ENCODE measurements around the gene LY86.

The LY86 gene

DNA sequence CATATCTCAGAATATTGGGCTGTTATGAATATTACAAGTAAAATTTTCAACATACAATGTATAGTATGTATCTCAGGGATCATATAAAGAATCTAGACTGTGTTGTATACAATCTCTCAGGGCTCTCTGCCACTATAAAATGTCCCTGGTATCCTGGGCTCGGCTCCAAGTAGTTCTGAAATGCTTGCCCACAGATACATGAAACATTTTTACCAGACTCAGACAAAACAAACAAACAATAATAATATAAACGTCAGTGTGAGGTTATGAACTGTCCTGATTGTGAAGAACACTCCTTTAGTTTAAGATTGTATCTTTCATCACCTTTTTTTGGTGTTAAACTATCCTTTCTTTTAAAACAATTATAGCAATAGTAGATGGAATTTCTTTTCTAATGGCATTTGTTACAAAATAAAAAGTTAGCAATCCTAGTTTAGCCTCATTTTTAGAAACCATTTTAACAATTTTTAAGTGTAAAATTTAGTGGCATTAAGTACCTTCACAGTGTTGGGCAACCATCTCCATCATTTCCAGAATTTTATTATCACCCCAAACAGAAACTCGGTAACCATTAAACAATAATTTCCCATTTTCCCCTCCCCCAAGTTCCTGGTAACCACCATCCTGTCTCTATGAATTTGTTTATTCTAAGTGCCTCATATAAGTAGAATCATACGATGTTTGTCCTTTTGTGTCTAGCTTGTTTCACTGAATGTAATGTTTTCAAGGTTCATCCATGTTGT is 17.4 kb upstream of the LY86 start:
- no peak for DNase-seq

DNA sequence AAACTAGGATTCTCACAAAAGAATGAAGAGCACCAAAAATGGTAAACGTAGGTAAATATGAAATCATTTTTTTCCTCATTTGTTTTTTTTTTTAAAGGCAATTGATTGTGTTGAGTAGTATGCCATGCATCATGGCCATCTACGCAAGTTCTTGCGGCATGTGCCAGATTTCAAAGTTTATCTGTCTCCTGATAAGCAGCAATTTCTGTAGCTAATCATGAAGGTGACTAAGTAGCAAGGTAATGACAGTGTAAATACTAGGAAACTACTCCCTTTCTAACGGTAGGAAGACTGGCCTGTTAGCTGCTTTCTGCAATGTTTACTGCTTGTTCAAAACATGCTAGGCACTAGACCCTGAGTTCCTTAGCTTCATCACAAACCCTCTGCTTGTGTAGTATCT is 13.4 kb upstream of the LY86 start:
- DNase-seq = no peak

DNA sequence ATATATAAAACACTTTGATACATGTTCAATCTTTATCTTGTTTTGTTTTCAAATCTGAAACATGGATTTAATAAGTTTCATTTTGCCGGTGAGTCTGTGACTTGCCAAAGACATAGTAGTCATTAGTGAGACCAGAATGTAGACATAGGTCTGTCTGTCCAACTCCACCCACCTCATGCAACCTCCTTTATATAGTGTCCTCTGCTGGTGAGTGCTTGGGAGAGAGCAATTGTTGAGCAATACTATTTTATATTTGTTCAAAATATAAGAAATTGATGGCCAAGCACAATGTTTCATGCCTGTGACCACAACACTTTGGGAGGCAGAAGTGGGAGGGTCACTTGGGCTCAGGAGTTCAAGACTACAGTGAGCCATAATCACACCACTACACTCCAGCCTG is 10.8 kb upstream of the LY86 start:
- no peak for DNase-seq

DNA sequence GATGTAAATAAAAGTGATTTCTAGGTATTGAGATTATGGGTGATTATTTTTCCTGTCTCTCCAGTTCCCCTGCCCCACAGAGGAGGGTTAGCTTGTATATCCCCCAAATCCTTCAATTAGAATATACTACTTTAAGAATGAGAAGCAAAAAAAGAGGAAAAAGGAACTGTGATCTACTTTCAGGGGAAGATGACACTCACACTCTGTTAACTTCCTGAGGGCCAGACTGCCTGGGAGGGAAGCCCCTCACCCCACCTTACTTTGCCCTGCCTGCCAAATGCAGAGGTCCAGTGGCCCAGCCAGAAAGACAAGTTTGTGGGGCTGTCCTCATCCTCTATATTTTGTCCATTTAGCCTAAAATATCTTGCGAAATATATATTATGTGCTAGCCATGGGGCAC is 9.2 kb upstream of the LY86 start:
- no peak for DNase-seq

DNA sequence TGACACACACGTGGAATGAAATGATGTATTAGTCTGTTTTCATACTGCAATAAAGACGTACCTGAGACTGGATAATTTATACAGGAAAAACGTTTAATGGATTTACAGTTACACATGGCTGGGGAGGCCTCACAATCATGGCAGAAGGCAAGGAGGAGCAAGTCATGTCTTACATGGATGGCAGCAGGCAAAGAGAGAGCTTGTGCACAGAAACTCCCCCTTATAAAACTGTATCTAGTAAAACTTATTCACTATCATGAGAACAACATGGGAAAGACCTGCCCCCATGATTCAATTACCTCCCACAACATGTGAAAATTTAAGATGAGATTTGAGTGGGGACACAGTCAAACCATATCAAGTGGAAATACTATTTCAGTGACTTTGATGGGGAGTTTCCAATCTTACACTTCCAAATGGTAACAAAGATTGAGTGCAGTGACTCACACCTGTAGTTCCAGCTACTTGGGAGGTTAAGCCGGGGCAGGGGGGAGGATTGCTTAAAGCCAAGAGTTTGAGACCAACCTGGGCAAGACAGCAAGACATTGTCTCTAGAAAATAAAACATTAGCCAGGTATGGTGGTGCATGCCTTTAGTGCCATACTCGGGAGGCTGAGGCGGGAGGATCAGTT is 8.2 kb upstream of the LY86 start:
- no peak for DNase-seq

DNA sequence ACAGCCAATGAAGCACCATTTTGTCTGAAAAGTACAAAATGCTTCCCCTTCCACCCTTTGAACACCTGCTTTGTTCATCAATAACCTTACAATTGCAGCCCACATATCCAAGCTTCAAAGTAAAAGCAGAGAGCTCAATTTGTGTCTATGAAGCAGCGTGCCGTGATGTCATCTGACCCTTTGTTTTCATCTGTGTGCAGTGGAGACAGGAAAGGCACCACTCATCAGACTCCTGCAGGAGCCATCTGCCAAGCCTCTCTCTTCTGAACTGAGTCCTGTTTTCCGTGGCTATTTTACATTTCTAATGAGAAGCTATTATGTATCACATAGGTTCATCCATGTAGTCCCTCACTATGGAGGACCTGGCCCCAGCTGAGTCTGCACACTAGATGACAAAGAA is 7.5 kb upstream of the LY86 start:
- DNase-seq = no peak

DNA sequence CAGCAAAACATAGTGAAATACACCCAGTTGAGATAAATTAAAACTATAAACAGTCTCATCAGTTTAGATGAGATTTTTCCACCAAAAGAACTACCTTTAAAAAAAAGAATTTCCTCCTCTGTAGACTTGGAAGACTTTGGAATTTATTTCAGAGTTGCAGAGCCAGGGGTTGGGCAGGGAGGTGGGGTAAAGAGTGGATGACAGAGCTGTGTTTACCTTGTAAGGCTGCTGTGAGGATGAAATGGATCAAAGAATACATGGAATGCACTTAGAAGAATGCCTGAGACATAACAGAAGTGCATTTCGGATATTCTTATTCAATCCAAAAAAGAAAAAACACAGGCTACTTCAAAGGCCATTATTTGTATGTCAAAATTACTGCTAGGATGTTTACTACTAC is 6.4 kb upstream of the LY86 start:
- DNase-seq = no peak

DNA sequence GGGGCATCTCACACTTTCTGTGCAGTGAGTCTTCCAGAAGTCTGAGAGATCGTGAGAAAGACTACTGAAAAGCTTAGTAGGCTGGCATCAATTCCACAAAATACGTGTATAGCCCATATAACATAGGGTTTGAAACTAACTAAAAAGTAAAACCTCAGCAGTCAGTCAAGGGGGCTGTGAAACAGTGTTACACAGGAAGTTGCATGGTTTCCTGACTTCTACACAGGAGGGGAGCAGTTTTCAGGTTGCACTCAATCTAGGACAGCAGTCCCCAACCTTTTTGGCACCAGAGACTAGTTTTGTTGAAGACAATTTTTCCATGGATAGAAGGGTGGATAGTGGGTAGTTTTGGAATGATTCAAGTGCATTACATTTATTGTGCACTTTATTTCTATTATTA is 4.7 kb upstream of the LY86 start:
- no peak for DNase-seq

DNA sequence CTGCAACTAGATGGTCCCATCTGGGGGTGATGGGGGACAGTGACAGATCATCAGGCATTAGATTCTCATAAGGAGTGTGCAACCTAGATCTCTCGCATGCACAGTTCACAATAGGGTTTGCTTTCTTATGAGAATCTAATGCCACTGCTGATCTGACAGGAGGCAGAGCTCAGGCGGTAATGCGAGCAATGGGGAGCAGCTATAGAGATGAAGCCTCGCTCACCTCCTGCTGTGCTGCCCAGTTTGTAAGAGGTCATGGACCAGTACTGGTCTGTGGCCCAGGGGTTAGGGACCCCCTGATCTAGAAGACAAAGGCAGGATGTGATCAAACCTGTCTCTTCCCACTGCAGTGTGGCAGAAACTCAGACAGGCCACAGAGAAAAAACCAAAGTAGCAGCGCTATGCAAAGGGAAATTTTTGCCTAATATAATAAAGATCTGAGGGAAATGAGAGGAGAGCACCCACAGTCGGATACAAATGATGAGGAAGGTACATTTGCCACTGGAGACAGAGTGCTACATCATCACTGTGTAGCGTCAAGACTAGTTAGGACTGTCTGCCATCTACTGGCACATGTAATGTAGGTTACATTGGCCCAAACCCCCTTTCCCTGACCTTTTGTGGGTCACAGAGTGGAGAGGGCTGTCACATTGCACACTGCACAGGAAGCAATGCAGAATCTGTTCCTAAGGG is 4.1 kb upstream of the LY86 start:
- no peak for DNase-seq

DNA sequence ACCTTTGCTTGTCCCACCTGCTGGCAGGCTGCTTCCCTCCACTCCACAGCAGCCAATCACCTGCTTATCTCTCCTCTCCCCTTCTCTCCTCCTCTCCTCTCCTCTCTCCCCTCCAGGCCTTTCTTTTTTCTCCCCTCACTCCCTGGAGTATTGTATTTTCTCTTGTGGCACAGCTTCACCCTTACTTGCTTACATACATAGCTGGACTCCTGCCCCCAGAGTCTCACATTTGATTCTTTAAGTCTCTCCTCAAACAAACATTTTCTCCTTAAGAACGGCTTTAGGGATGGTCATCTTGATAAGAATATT is 3.6 kb upstream of the LY86 start:
- DNase-seq = no peak

DNA sequence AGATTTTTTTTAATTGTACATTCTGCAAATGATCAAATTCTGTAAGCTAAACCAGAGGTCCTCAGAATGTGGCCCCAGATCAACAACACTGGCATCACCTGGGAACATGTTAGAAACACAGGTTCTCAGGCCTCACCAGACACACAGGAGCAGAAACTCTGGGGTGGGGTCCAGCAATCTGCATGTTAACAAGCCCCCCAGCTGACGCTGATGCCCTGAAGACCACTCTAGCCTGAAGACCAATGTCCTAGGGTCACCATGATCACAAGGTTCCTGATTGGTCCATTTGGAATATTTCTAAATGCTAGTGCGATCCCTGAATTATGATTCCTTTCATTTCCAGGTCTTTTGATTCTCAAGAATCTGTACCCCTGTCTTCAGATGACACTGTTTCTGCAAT is 2.4 kb upstream of the LY86 start:
- DNase-seq = no peak

DNA sequence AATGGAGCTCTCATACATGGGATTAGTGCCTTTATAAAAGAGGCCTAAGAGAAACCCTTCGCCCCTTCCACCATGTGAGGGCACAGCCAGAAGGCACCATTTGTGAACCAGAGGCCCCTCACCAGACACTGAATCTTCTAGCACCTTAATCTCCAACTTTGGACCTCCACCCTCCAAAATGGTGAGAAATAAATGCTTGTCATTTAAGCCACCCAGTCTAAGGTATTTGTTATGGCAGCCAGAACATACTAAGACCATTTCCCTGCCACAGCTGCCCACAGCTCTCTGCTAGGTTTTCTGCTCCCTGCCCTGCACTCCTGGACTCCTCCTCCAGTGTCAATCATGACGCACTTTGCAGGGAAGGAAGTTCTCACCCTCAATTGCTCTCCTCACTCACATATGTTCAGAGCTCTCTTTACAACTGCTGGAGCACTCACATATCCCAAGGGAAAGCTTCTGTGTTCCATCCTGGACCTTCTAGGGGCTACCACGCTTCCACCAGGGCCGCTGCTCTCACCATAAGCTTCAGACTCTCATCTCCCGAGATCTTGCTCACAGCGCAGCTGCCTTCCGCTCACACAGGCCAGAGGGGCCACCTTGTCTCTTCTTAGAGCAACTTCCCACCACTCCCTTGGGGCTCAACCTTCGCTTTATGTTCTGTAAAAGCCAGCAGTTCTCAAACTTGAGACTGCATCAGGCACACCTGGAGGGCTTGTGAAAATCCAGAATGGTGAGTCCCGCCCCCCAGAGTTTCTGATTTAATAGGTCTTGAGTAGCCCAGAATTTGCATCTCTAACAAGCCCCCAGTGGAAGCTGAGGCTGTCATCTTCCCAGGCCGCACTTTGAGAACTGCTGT is 1.6 kb upstream of the LY86 start:
- no peak for DNase-seq

DNA sequence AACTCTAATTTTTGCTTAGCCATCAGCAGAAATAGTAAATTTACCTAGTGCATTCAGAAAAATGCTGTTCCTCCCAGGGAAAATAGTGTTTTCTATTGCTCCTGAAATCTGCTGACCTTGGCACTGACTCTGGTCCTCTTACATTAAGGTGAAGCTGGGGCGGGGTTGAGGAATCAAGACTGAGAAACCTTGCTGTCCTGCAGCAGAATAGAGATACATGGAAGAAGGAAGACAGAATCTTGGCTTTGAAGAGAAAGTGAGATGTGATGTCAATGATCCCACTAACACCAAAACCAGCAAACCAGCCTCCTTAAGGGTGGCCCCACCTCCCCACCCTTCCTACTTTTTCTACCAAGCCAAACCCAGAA is 840 bp upstream of the LY86 start:
- no peak for DNase-seq

DNA sequence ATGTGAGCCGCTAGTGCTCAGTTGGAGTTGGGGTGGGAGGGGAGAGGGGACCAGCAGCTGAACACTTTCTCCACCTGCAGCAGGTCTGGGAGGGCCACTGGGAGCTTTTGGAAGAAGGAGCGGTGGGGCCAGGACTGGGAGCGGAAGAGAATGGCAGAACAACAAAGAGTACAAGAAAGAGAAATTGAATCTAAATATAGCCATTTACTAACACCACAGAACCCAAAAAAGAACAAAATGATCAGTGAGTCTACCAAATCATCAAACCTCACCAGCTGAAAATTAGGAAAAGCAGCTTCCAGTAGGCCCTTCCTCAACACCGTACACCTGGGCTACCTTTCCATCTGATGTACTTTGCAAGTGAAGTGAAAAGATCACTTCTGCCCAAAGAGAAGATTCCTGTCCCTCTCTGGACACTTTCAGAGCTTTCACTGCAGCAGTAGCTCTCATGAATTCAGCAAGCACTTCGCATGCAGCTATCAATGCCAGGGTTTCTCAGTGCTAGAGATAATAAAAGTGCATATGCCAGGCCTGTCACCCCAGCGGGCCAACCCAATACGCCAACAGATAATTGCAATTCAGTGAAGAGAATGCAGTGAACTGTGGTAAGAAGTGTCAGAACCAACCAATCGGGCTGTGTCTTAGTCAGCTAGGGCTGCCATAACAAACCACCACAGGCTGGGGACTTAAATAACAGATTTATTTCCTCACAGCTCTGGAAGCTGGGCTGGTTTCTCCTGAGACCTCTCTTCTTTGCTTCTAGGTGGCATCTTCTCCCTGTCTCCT is 597 bp downstream of the LY86 start:
- DNase-seq = no peak

DNA sequence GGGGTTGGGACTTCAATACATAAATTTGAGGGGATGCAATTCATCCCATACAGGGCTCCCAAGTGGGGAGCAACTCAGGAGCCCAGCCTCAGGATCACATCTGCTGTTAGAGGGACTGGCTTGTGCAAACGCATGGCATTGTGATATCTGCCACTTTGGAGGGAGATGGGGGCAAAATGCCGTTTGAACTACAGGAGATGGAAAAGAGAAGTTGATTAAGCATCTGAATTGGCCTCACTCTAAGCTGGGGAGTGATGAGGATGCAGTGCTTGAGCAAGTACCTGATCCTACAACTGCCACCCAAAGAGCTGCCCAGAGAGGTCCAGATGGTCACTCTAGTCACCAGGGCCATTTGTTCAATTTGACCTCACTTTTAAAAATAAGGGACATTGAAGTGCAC is 2.0 kb downstream of the LY86 start:
- no peak for DNase-seq

DNA sequence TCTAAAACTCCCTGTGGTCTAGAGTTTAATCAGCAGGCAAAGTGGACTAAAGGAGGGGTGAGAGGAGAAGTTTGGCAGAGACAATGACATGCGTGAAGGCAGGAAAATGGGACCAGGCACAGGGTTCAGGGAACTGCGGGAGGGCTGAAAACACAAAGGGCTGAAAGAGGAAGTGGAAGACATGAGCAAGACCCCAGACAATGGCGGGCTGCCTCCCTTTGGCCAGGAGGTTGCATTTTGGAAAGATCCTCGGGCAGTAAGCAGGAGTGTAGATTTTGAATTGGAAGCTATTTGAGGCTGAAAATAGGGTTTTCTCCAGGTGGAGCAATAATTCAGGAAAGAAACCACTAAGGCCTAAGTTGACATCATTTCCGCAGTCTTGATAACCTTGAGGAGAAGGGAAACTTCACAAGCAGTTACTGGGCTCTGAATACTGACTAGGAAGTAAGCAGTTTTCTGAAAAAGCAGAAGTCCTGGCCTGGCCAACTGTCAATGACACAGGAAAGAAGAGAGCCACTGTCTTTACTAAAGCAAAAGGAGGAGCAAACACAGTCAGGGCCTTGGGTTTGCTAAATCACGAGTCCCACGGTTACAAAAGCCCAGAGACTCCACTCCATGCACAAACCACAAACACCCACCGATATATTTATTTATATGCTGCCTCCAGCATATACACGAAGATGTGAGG is 3.4 kb downstream of the LY86 start:
- DNase-seq = no peak

DNA sequence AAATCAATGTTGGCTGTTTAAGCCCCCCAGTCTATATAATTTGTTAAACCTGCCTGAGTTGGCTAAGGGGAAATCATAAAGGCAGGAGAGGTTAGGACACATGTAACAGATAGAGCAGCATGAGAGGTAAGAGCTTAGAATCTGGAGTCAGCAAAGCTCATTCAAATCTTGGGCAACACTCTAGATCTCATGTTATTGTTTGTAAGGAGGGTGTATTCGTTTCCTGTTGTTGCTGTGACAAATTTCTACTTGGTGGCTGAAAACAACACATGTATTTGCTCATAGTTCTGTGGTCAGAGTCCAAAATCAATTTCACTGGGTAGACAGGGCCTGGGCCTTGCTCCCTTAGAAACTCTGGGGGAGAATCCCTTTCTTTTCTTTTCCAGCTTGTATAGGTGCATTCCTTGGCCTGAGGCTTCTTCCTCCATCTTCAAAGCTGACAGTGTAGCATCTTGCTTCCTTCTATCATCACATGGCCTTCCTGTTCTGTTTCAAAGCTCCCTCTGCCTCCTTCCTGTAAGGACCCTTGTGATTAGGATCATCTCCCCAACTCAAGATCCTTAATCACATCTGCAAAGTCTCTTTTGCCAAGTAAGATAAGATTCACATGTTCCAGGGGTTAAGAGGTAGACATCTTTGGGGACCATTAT is 4.4 kb downstream of the LY86 start:
- no peak for DNase-seq

DNA sequence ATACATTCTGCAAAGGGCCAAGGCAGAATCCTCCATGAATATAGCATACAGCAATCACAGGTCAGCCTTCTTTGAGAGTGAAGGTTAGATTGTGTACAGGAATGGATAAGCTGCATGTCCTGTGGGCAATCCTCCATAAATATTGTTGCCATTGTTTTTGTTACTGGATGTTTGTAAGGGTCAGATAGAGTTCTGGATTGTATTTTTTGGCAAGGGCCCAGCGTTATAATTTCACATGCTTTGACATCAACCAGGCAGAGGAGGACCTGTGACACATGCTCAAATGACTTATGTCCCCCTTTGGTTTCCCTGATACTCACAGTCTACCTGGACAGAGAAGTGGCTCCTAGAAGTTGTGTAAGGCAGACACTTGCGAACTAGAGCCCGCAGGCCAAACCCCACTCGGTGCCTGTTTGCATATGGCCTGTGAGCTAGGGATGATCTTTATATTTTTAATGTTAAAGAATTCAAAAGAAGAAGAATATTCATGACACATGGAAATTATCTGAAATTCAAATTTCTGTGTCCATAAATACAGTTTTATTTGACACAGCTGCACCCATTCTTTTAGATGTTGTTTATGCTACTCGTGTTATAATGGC is 5.4 kb downstream of the LY86 start:
- no peak for DNase-seq

DNA sequence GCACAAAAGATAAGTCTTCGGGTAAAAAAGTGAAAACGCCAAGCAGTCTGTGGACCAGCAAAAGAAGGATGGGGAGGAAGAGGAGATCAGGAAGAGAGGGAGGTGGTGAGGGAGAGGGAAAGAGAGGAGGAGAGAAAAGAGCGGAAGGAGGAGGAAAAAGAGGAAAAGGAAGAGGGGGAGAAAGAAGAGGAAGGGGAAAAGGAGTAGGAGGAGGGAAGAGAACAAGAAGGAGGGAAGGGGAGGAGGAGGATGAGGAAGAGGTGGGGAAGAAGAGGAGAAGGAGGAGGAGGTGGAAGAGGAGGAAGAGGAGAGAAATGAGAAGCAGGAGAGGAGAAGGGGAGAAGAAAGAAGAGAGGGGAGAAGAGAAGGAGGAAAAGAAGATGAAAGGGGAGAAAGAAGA is 6.5 kb downstream of the LY86 start:
- no peak for DNase-seq

DNA sequence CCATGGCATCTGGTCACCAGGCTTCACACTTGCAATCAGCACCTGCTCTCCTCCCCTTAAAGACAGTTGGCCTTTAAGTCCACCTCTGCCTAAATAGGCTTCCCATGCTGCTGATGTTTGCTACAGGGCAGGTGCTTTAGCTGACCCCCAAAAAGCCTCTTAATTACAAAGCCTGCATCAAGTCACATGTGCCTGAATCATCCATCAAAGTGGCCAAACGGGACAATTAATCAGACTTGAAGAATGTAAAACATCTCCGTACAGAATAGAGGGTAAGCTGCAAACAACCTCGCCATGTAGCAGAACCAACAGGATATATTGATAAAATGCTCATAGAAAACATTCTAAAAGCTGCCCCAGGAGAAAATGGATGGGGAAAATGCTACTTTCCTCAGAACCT is 7.4 kb downstream of the LY86 start:
- DNase-seq = no peak

Data from GOT3 (cell line).